ENCODE measurements around the gene NPIPA2.
"Not testable (repeated sequence)": the region's sequence is repeated elsewhere in the genome, so short reads cannot be mapped to it uniquely, and the experiment has no call there.

Gene NPIPA2

GRCh38 chr16:14742273-14743128, at the start of gene NPIPA2:
Gene NPIPA2, plus strand, starts transcription at chr16:14742533. Its CDS starts 5,533 bp downstream, at chr16:14748066.
- not testable (repeated sequence) for DNase-seq

GRCh38 chr16:14694129-14694528, 48.2 kb upstream of the NPIPA2 start, which contains the start of gene PLA2G10:
Gene PLA2G10, minus strand, starts transcription at chr16:14694308. Its CDS starts 79 bp downstream, at chr16:14694229.
- not testable (repeated sequence) for DNase-seq

- DNase-seq = not testable (repeated sequence)
Measured at GRCh38 chr16:14701859-14702258, 40.5 kb upstream of the NPIPA2 start.

- not testable (repeated sequence) for DNase-seq
Measured at GRCh38 chr16:14702672-14703071, 39.7 kb upstream of the NPIPA2 start.

GRCh38 chr16:14703156-14704011, 38.9 kb upstream of the NPIPA2 start, which contains the start of gene NPIPA3:
Gene NPIPA3, plus strand, starts transcription at chr16:14703411. Its CDS starts 5,533 bp downstream, at chr16:14708944.
- DNase-seq = not testable (repeated sequence)

GRCh38 chr16:14733233-14733632, 9.1 kb upstream of the NPIPA2 start:
- DNase-seq = not testable (repeated sequence)

GRCh38 chr16:14740832-14741385, 1.4 kb upstream of the NPIPA2 start:
- not testable (repeated sequence) for DNase-seq

GRCh38 chr16:14741794-14742193, 539 bp upstream of the NPIPA2 start:
- DNase-seq = not testable (repeated sequence)

- not testable (repeated sequence) for DNase-seq
Measured at GRCh38 chr16:14773654-14774053, 31.3 kb downstream of the NPIPA2 start.

- DNase-seq = not testable (repeated sequence)
Measured at GRCh38 chr16:14775624-14776023, 33.3 kb downstream of the NPIPA2 start.

GRCh38 chr16:14776763-14777162, 34.4 kb downstream of the NPIPA2 start:
- not testable (repeated sequence) for DNase-seq

GRCh38 chr16:14779368-14779877, 37.1 kb downstream of the NPIPA2 start:
- not testable (repeated sequence) for DNase-seq

GRCh38 chr16:14786180-14786579, 43.8 kb downstream of the NPIPA2 start:
- DNase-seq = not testable (repeated sequence)

- DNase-seq = not testable (repeated sequence)
Measured at GRCh38 chr16:14789577-14789976, 47.2 kb downstream of the NPIPA2 start.

- not testable (repeated sequence) for DNase-seq
Measured at GRCh38 chr16:14790320-14790956, 48.1 kb downstream of the NPIPA2 start.

- not testable (repeated sequence) for DNase-seq
Measured at GRCh38 chr16:14792914-14793313, 50.6 kb downstream of the NPIPA2 start.

- not testable (repeated sequence) for DNase-seq
Measured at GRCh38 chr16:14797558-14797957, 55.2 kb downstream of the NPIPA2 start.

- DNase-seq = not testable (repeated sequence)
Measured at GRCh38 chr16:14803577-14803976, 61.2 kb downstream of the NPIPA2 start.

- not testable (repeated sequence) for DNase-seq
Measured at GRCh38 chr16:14807184-14807678, 64.9 kb downstream of the NPIPA2 start.

- DNase-seq = not testable (repeated sequence)
Measured at GRCh38 chr16:14813890-14814289, 71.6 kb downstream of the NPIPA2 start.

Measured in DMS79 treated with DMSO at 0.1 percent for 48 hours (cell line).